ENCODE data around the gene E2F7. TPM values are rescaled to one million over a fixed set of nuclear protein-coding genes. Genes with fewer than 3 reads are reported as not detected.
A peak's percentile ranks its signal among the peaks of the same experiment; 100 is the strongest.

Gene E2F7
- total RNA-seq, 1 donor: 0.27 TPM

DNA sequence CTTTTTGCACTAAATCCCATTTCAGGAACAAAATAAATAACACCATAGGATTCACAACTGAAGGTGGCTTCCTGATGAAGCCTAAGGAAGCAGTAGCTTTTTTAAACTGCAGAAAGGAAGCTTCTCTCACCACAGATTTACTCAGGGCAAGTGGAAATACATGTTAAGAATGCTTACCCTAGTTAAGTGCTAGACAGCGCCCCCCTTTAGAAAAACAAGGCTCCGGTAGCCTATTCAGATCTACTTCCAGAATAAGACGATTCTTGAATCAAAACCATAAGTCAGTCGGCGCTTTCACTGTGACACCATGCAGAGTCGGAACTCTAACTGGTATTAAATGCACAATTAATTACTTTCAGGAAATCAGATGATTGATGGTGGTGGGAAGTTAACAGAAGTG is 41.9 kb downstream of the E2F7 start:
- peak in 2 of 3 donors; percentile 28 to 60 for DNase-seq (ENCODE audit: low read depth in 2 of 3, low spot score in 2 of 3)

DNA sequence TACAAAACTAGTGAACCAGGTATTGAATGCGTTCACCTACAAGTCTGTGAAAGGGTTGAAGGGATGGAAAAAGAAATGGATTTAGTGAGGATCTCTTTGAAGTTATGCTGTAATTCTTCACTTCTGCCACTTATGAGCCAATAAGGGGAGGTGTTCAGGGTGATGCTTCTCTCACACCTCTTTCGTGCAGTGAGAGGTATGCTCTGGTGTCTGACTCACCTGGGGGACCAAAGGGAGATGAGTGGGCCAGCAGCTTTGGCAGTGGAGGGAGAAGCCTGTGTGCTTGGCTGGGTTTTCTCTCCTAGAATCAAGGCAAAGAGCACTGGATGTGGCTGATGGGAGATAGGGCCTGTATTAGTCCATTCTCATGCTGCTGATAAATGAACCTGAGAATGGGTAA is 45.4 kb downstream of the E2F7 start:
- no peak for DNase-seq (ENCODE audit: low read depth in 2 of 3, low spot score in 2 of 3)

DNA sequence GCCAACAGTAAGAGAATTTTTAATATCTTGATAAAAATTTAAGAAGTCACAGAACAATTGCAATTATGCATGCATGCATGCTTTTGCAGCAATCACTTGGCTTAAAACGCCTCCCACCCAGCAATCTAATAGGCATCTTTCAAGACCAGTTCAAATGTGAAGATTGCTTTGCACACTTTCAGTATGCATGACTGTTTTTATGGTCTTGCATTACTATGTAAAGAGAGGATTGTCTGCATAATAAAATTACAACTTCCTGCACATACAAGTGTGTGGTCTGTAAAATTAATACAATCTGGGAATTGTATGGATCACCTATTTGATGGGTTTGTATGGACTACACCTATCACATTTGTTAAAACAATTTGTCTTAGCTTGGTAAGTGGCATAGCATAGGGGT is 48.8 kb downstream of the E2F7 start:
- DNase-seq (ENCODE audit: low read depth in 2 of 3, low spot score in 2 of 3): no peak

DNA sequence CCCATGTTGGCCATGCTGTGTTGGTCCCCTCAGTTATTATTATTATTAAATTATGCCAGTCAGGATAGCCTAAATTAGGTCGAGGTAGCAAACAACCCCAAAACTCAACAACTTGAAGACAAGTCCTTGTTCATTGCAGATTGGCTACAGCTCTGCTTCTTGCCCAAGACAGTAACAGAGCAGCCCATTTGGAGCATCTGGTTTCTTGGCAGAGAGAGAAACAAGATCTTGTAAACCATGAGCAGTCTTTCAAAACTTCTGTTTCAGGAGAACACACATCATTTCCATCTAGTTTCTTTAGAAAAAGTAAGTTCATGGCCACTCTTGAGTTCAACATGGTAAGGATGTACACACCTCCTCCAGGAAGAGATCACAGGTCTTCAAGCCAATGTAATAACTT is 52.3 kb downstream of the E2F7 start:
- DNase-seq (ENCODE audit: low read depth in 2 of 3, low spot score in 2 of 3): no peak

DNA sequence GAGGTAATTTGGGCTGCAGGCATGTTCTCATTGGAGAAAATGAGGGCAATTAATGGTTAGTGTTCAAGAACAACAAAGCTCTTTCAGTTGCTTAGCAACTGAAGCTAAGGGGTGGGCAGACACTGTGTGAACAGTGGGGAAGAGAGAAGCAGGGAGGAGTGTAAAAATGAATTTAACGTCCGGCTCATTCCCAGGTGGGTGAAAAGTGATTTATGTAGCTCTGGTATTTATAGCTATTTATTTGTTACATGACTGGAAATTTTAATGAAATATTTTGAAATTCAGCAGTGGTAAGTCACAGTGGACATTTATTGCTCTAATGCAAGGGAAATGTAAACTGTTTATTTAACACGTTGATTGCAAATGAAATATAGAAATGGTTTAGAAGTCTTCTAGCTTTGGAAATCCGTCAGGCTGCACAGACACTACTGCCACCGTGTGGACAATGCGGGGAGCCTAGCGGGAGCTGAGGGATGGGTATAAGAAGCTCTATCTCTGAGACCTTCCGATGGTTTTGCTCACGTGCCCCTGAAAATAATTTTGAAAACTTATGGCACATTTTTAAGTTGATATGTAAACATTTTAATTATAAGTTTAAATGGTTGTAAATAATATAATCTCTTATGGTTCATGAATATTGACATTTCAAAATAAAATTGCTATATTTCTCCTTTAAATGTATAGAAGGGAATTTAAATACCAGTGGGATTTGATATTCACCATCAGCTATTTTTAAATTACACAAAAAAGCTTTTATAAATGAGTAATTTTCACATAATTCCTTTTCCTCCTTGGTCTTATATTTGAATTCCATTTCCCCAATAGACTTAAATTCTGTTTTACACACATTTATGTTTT is 54.4 kb downstream of the E2F7 start:
- DNase-seq (ENCODE audit: low read depth in 2 of 3, low spot score in 2 of 3): peak; percentile 18 to 83 (median 61)

DNA sequence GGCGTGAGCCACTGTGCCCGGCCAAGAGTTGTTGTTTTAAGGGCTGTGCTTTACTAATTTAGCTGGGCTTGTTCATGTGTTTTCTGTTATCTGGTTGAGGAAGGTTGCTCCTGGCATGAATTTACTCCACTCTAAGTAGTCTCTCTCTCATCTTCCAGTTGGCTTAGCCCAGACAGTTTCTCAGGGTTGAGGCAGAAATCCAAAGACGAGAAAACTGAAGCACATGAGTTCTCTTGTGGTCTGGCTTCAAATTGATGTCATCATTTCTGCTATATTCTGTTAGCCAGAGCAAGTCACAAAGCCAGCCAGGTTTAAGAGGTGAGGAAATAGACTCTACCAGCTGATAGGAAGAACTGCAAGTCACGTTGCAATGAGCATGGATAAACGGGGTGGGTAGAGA is 57.9 kb downstream of the E2F7 start:
- no peak for DNase-seq (ENCODE audit: low read depth in 2 of 3, low spot score in 2 of 3)

DNA sequence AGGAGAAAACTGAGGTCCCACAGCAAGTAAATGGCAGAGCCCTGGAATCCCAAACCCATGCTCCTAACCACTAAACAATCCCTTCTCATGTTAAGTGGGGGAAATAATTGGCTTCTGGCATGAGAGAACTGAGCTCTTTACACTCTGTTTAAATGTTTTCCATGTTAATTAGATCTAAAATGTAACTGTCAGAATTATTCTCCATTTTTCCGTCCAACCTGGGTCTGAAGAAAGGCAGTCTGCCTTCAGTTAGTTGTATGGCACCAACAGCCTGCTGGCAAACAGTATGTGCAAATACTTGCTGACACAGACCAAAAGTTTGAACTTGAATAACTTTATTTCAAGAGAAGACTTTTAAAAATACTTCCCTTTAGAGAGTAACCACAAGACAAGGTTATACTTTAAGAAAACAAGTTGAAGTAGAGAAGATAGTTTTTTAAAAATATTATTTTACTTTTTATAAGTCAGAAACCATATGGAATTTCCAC is 59.7 kb downstream of the E2F7 start:
- DNase-seq (ENCODE audit: low read depth in 2 of 3, low spot score in 2 of 3): no peak

DNA sequence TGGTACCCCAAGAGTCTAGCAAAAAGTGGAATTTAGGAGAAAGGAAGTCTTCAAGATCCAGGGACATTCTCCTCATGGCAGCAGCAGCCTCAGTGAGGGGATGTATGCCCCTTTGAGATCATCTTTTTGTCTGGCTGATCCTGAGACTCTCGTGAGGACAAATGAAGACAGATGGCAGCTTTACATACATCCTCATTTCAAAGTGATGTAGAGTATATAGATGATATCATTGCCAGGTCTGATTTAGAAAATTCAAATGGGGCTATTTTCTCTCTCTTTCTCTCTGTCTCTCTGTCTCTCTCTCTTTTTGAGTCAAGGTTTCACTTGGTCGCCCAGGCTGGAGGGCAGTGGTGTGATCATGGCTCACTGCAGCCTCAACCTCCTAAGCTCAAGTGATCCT is 61.5 kb downstream of the E2F7 start:
- no peak for DNase-seq (ENCODE audit: low read depth in 2 of 3, low spot score in 2 of 3)

DNA sequence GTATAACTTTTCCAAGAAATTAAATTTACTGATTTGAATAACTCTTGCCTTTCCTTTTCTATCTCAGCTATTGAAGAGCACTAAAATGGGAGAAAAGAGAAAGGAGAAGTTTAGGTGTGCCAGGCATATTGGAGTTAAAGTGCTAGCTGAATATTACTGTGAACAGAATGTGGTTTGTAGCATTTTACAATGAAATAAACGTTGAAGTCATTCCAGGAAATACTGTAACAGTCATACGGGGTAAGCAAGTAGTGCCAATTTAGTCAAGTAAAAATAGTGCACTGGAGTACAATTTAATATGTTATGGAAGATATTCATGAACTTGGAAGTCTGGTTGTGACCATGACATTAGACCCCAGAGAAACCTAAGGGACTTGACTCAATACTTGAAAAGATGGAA is 62.1 kb downstream of the E2F7 start:
- no peak for DNase-seq (ENCODE audit: low read depth in 2 of 3, low spot score in 2 of 3)

DNA sequence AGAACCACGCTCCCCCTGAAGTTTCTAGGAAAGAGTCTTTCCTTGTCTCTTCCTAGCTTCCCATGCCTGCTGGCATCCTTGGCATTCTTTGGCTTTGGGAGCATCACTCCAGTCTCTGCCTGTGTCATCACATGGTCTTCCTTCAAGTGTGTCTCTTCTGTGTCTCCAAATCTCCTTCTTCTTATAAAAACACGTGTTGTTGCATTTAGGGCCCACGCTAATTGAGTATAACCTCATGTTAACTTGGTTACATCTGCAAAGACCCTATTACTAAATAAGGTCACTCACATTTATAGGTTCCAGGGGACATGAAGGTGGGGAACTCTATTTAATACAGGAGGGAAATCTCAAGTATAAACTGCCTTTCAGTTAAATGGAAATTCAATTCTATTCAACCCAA is 63.0 kb downstream of the E2F7 start:
- no peak for DNase-seq (ENCODE audit: low read depth in 2 of 3, low spot score in 2 of 3)

DNA sequence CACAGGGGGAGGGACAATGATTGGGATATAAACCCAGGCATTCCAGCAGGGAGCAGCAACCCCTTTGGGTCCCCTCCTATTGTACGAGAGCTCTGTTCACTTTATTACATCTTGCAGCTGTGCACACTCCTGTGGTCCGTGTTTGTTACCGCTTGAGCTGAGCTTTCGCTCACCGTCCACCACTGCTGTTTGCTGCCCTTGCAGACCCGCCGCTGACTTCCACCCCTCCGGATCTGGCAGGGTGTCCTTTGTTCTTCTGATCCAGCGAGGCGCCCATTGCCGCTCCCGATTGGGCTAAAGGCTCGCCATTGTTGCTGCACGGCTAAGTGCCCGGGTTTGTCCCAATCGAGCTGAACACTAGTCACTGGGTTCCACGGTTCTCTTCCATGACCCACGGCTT is 64.1 kb downstream of the E2F7 start:
- DNase-seq (ENCODE audit: low read depth in 2 of 3, low spot score in 2 of 3): no peak

DNA sequence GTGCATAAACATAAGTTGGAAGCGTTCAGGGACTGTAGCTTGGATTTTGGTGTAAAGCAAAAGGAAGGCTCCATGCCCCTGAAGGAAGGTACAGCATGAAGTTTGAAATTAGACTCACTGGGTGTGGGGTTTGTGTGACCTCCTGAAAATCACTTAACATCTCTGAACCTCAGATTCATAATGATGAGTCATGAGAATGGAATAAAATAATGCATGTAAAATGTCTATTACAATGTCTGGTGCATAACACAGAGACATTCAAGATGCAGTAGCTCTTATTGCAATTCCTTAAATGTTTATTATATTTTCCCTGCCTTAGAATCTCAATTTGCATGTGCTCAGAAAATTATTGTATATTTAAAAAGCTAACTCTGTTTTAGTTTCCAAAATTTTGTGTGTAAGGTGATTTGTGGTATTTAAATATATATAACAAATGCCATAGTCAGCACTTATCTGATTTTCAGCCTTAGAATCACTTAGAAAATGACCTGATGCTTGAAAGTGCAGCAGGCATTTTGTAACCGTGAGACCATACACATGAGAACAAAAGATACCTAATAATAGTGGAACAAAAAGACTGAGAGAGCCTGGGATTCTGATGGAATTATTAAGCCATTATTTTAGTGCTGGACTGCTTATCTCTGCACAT is 66.3 kb downstream of the E2F7 start:
- DNase-seq (ENCODE audit: low read depth in 2 of 3, low spot score in 2 of 3): no peak

DNA sequence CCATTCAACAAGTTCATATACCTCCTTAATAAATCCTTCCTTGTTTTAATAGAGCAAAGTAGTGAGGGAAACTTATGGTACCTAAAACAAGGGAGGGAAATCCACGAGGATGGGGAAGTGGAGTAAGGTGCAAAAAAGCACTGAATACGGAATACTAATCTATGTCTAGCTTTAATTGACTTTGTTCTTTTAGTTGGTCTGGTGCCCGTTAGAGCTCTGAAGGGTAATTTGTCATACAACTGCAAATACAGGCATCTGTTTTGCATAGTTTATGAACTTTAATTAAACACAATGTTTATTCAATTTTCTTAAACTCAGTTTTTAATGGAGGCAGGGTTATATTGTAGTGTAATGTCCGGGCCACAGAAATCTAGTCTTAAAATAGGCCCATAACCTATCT is 67.0 kb downstream of the E2F7 start:
- DNase-seq (ENCODE audit: low read depth in 2 of 3, low spot score in 2 of 3): no peak

DNA sequence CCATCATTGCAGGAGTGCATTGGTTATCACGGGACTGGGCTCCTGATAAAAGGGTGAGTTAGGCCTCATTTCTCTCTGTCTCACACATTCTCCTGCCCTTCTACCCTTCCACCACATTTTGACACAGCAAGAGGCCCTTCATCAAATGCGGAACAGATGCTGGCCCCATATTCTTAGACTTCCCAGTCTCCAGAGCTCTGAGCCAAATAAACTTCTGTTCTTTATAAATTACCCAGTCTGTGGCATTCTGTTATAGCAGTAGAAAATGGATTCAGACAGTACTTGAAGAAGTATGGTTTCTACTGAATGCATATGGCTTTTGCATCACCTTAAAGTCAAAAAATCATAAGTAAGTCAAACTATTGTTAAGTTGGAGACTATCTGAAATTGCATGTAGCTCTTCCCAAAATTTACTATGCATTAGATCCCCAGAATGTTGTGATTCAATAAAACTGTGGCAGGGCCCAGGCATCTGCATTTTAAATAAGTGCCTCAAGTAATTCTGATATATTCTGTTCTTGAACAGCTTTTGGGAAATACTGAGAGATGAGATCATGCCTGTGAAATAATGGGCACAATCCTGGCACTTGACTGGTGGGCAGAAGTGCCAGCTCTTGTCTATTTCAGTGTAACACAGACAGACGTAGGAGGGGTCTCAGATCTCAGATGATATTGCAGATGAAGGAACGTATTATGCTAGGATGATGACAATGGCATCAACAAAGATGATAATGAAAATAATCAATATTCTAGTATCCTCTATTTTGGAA is 68.2 kb downstream of the E2F7 start:
- DNase-seq (ENCODE audit: low read depth in 2 of 3, low spot score in 2 of 3): no peak

DNA sequence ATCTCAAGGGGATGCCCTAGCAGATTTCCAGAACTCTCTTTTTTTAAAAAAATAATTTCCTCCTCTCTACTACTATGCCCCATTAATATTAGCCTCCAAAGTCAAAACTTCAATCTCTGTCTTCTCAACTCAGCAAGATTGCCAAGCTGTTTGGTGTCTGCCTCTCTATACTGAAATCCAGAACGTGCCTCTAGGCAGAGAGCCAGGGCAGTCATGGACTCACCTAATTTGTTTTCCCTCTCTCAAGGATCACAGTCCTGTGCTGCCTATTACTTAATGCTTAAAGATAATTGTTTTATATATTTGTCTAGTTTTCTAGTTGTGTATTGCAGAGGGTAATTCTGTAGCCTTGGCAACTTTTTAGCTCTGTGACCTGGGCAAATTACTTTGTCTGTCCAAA is 74.7 kb downstream of the E2F7 start:
- no peak for DNase-seq (ENCODE audit: low read depth in 2 of 3, low spot score in 2 of 3)

DNA sequence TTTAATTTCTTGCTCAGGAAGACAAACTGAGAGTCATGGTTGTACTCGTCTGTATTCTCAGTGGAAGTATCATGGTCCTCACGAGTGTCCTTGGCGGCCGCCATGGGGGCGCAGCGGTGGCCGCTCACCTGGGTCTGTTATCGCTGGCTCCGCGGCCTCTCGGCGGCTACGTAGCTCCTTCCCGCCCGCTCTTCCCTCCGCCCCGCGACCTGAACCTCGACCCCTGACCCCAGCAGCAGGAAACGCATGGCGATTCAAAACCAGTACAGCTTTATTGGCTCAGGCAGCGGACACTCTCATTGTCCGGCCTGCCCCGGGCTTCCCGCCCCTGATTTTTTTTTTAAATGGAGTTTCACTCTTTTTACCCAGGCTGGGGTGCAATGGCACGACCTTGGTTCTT is 80.8 kb downstream of the E2F7 start:
- no peak for DNase-seq (ENCODE audit: low read depth in 2 of 3, low spot score in 2 of 3)

DNA sequence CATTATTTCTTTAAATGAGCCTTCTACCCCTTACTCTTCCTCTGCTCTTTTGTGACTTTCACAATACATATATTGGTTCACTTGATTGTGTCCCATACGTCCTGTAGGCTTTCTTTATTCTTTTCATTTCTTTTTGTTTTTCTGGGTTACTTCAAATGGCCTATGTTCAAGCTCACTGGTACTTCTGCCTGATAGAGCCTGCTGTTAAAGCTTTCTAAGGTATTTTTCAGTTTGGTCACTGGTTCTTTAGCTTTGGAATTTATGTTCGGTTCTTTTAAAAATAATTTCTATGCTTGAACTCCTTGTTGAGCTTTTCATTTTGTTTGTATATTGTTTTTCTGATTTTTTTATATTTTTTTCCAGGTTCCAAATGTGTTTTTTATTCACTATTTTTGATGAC is 81.9 kb downstream of the E2F7 start:
- no peak for DNase-seq (ENCODE audit: low read depth in 2 of 3, low spot score in 2 of 3)

DNA sequence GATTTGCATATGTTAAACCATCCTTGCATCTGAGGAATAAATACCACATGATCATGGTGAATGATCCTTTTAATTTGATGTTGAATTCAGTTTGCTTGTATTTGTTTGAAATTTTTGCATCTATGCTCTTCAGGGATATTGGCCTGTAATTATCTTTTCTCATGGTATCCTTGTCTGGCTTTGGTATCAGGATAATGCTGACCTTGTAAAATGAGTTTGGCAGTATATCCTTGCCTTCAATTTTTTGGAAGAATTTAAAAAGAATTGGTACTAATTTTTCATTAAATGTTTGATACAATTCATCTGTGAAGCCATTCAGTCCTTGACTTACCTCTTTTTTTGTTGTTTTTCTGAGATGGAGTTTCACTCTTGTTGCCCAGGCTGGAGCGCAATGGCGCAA is 85.2 kb downstream of the E2F7 start:
- DNase-seq (ENCODE audit: low read depth in 2 of 3, low spot score in 2 of 3): no peak

DNA sequence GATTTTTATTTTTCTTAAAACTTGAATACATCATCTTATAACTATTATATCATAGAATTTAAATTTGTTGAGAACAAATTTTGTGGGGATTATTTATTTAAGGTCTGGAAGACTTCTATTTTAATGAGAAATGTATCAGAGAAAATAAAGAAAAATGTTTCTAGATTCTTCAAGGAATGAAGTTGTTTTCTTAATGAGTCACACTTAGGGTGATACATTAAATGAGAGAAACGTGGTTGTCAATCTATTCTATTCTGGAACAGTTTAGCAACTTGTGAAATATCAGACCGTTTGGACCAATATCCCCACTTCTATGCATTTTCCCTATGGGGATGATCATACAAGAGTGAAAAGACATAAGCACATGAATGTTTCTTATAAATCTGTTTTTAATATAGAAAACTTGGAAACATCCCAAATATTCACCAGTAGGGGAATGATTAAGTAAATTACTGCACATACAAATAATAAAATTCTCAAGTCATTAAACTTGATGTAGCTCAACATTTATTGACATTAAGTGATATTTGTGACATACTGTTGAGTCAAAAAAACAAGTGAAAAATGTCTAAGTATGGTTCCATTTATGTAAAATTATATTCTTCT is 88.5 kb downstream of the E2F7 start:
- no peak for DNase-seq (ENCODE audit: low read depth in 2 of 3, low spot score in 2 of 3)
